Omental fat pad (tissue), 4 donors: ENCODE measurements around the gene DLGAP4. TPM values are rescaled to one million over a fixed set of nuclear protein-coding genes. Genes with fewer than 3 reads are reported as not detected.

Experiments used
- ATAC-seq: fragments of 150-250 bp; one replicate; pipeline ENCODE4 v1.9.1; 2016; ENCODE audit warnings: mild to moderate bottlenecking, moderate library complexity; ENCODE audit not compliant: low FRiP score
- DNase-seq: peaks from one replicate; pipeline ENCODE4 v3.0.0-alpha.2; 2019; ENCODE audit warnings: low spot score
- CTCF ChIP-seq, 3 donors: fragments of 450-650 bp; IDR thresholded peaks; one replicate each; pipeline ENCODE4 v1.5.1; 2016 to 2017; ENCODE audit warnings: antibody characterized with exemption in 3 of 3, mild to moderate bottlenecking in 3 of 3, moderate library complexity in 2 of 3
- total RNA-seq, 4 donors: library from RNA; depleted of rRNA; stranded (reverse); fragments of >200 nt; gene quantifications; one replicate each; pipeline ENCODE4 v1.1.0, GENCODE V29; 2016

Gene DLGAP4
- total RNA-seq, 4 donors from 2014 or later = 26.0 to 42.6 (median 30.7) TPM

GRCh38 chr20:36540551-36541211, 234.5 kb downstream of the DLGAP4 start:
- ATAC-seq (peak; percentile 8), DNase-seq (no peak)
- no peak for TF ChIP-seq CTCF (IDR thresholded peaks at IDR 0.05)

GRCh38 chr20:36541227-36541767, 235.2 kb downstream of the DLGAP4 start, which contains the start of gene MYL9:
Gene MYL9, plus strand, starts transcription at chr20:36541519. Its CDS starts 3,366 bp downstream, at chr20:36544885.
- no peak for TF ChIP-seq CTCF (IDR thresholded peaks at IDR 0.05)
- peak; percentile 67 for DNase-seq
- peak; percentile 85 for ATAC-seq

DNA sequence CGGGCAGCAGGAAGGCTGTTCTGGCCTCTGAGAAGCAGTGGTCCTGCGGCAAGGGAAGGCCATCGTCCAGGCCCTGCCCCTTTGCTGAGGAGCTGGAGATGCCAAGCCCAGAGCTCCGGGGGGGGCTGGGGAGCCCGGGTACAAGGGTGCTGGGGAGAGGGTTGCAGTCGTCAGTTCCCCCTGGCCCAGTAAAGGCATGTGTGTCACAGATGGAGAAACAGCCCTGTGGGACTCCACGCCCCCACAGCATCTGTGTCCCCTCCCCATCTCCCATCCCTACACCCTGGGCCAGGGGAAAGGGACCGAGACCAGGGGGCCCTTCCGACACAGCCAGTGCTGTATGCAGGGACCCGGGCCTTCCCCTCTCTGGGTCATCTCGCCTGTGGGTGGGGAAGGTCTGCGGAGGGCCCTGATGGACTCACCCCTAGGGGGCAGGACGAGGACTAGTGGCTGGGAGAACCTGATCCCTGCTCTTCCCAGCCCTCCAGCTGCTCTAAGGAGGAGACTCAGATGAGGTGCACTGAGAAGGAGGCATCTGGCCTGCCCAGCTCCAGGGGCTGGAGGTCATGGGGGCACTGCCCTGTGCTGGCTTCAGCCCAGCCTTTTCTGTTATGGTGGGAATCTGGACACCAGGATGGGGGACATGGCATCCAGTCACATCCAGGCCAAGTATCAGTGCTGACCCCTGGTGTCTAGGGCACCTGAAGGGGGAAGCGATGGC, 235.8 kb downstream of the DLGAP4 start:
- peak; percentile 16 for ATAC-seq
- TF ChIP-seq CTCF (IDR thresholded peaks at IDR 0.05) = no peak
- DNase-seq = no peak

DNA sequence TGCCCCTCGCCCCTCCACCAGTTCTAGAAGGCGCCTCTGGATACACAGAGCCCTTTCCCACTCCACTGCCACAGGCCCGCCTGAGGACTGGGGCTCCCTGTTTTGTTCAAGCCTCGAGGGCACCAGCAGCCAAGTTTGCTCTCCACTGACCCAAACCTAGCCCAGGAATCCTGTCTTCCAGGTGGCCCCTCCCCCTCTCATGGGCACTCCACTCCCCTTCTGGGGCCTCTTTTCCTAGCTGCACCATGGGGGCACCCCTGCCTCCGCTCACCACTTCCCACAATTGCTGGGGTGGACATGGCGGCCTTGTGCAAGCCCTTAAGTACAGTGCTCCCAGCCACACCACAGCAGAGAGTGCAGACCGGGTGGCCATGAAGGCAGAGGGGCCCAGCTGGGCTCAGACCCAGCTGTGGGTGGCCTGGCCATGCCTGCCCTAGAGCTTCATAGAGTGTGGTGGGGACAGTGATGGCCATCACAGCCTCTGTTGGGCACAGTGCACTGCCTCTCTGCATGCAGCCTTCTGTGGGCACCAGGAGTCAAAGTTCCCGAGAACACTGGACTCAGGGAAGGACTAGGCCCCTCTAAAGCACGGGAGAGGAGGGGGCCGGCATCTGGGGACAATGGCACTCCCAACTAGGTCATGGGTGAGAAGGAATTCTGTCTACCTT, 236.5 kb downstream of the DLGAP4 start:
- no peak for TF ChIP-seq CTCF (IDR thresholded peaks at IDR 0.05)
- no peak for ATAC-seq
- no peak for DNase-seq

GRCh38 chr20:36543184-36544133, 237.3 kb downstream of the DLGAP4 start:
- DNase-seq (peak; percentile 41), ATAC-seq (peak; percentile 10)
- no peak for TF ChIP-seq CTCF (IDR thresholded peaks at IDR 0.05)
